ENCODE results near the gene CPA4. TPM values are rescaled to one million over a fixed set of nuclear protein-coding genes. Genes with fewer than 3 reads are reported as not detected.

The CPA4 gene
- total RNA-seq, 2 experiments from 2014 or later, result not detected

- CTCF ChIA-PET, result no interaction called here
- H3K4me1 Mint-ChIP-seq, result no peaks in the 10 kb centered on the region
- no peak for DNase-seq
- H3K4me3 Mint-ChIP-seq, result no peak overlapping the region
- peaks cover 6% of the 10 kb centered on the region for H3K27me3 Mint-ChIP-seq
- H3K27ac Mint-ChIP-seq, result no peak overlapping the region
- H3K9me3 Mint-ChIP-seq (ENCODE audit: low read depth), result no peaks in the 10 kb centered on the region
- ATAC-seq, result no peak
- H3K36me3 Mint-ChIP-seq, result no peaks in the 10 kb centered on the region
Observed at GRCh38 chr7:130329681-130330080, 36.7 kb downstream of the CPA4 start.

- DNase-seq (no peak), ATAC-seq (no peak)
- Mint-ChIP-seq H3K4me3 (no peak overlapping the region), H3K27me3 (peaks cover 13% of the 10 kb centered on the region), H3K9me3 (ENCODE audit: low read depth) (no peaks in the 10 kb centered on the region), H3K27ac (no peak overlapping the region), H3K4me1 (no peaks in the 10 kb centered on the region), H3K36me3 (no peaks in the 10 kb centered on the region)
- CTCF ChIA-PET, result no interaction called here
Observed at GRCh38 chr7:130332259-130333053, 39.5 kb downstream of the CPA4 start.

DNA sequence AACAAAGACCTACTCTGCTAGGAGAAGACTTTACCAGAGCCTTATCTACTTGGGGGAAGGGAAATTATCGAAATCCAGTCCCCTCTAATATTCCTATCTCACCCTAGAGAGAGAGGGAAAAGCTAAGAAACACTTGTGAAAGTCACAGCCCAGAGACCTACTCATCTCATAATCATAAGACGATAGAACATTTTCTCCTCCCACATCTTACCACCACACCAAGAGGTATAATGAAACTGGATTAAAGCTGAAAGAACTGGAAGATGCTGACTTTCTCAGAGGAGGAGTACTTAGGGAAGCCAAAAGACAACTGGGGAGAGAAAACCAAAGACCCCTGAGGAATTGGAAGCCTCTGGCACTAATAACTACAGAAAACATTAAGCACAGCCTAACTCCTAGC is 40.9 kb downstream of the CPA4 start:
- CTCF ChIA-PET, result no interaction called here
- H3K27ac Mint-ChIP-seq, result no peak overlapping the region
- no peak overlapping the region for H3K4me3 Mint-ChIP-seq
- no peaks in the 10 kb centered on the region for H3K4me1 Mint-ChIP-seq
- peaks cover 13% of the 10 kb centered on the region for H3K27me3 Mint-ChIP-seq
- H3K36me3 Mint-ChIP-seq, result no peaks in the 10 kb centered on the region
- H3K9me3 Mint-ChIP-seq (ENCODE audit: low read depth), result no peaks in the 10 kb centered on the region
- no peak for DNase-seq
- ATAC-seq, result no peak

- Mint-ChIP-seq H3K4me1 (no peaks in the 10 kb centered on the region), H3K27ac (no peak overlapping the region), H3K36me3 (no peaks in the 10 kb centered on the region), H3K4me3 (no peak overlapping the region), H3K27me3 (peaks cover 13% of the 10 kb centered on the region), H3K9me3 (ENCODE audit: low read depth) (no peaks in the 10 kb centered on the region)
- ATAC-seq (no peak), DNase-seq (no peak)
- CTCF ChIA-PET, result no interaction called here
Observed at GRCh38 chr7:130334274-130334673, 41.3 kb downstream of the CPA4 start.

- no peak overlapping the region for H3K4me3 Mint-ChIP-seq
- H3K27me3 Mint-ChIP-seq, result peaks cover 8% of the 10 kb centered on the region
- H3K4me1 Mint-ChIP-seq, result no peaks in the 10 kb centered on the region
- DNase-seq (no peak), ATAC-seq (no peak)
- no peak overlapping the region for H3K27ac Mint-ChIP-seq
- no peaks in the 10 kb centered on the region for H3K36me3 Mint-ChIP-seq
- no peaks in the 10 kb centered on the region for H3K9me3 Mint-ChIP-seq (ENCODE audit: low read depth)
- CTCF ChIA-PET, result no interaction called here
Observed at GRCh38 chr7:130337410-130337971, 44.5 kb downstream of the CPA4 start.

- Mint-ChIP-seq H3K4me1 (no peaks in the 10 kb centered on the region), H3K36me3 (no peaks in the 10 kb centered on the region), H3K9me3 (ENCODE audit: low read depth) (no peaks in the 10 kb centered on the region), H3K4me3 (no peak overlapping the region), H3K27me3 (peaks cover 14% of the 10 kb centered on the region), H3K27ac (no peak overlapping the region)
- ATAC-seq (no peak), DNase-seq (no peak)
- CTCF ChIA-PET, result no interaction called here
Observed at GRCh38 chr7:130338233-130338632, 45.3 kb downstream of the CPA4 start.

- no peaks in the 10 kb centered on the region for H3K36me3 Mint-ChIP-seq
- no peak overlapping the region for H3K27ac Mint-ChIP-seq
- CTCF ChIA-PET, result no interaction called here
- H3K27me3 Mint-ChIP-seq, result peaks cover 9% of the 10 kb centered on the region
- ATAC-seq (no peak), DNase-seq (no peak)
- H3K4me1 Mint-ChIP-seq, result no peaks in the 10 kb centered on the region
- H3K9me3 Mint-ChIP-seq (ENCODE audit: low read depth), result no peaks in the 10 kb centered on the region
- no peak overlapping the region for H3K4me3 Mint-ChIP-seq
Observed at GRCh38 chr7:130341882-130342281, 48.9 kb downstream of the CPA4 start.

DNA sequence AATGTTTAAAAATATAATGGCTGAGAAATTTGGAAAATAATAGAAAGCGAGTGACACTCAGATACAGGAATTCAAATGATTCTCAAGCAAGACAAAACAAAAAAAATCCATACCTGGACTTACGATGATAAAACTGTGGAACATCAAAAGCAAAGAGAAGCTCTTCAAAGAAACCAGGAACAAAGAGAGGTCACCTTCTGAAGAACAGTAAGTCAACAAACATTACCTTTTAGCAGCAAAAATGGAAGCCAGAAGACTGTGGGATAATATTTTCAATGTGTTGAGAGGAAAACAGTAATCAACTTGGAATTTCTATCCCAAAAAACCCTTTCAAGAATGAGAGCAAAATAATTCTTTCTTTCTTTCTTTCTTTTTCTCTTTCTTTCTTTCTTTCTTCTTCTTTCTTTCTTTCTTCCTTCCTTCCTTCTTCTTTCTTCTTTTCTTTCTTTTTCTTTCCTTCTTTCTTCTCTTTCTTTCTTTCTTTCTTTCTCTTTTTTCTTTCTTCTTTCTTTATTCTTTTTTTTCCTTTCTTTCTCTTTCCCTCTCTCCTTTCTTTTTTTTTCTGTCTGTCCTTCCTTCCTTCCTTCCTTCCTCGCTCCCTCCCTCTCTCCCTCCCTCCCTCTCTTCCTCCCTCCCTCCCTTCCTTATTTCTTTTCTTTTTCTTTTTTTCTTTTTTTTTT is 49.9 kb downstream of the CPA4 start:
- Mint-ChIP-seq H3K4me3 (no peak overlapping the region), H3K27me3 (peaks cover 9% of the 10 kb centered on the region), H3K36me3 (no peaks in the 10 kb centered on the region), H3K4me1 (no peaks in the 10 kb centered on the region), H3K27ac (no peak overlapping the region), H3K9me3 (ENCODE audit: low read depth) (no peaks in the 10 kb centered on the region)
- ATAC-seq (no peak), DNase-seq (no peak)
- CTCF ChIA-PET, result no interaction called here

- DNase-seq, result no peak
- CTCF ChIA-PET, result no interaction called here
- no peaks in the 10 kb centered on the region for H3K9me3 Mint-ChIP-seq (ENCODE audit: low read depth)
- no peak for ATAC-seq
- H3K27ac Mint-ChIP-seq, result no peak within 1 kb of the TSS
- no peak within 1 kb of the TSS for H3K4me3 Mint-ChIP-seq
- H3K4me1 Mint-ChIP-seq, result no peaks in the 10 kb centered on the region
- H3K36me3 Mint-ChIP-seq, result no peaks in the 10 kb centered on the region
- H3K27me3 Mint-ChIP-seq, result peaks cover 9% of the 10 kb centered on the region
Observed at GRCh38 chr7:130344271-130344866, 51.4 kb downstream of the CPA4 start, which contains the start of gene CPA5. CPA5 (plus strand) TSS chr7:130344816; CDS start chr7:130346486, 1,670 bp downstream.

GRCh38 chr7:130345136-130345535 is 52.2 kb downstream of the CPA4 start:
- Mint-ChIP-seq H3K27ac (no peak overlapping the region), H3K4me3 (no peak overlapping the region), H3K9me3 (ENCODE audit: low read depth) (no peaks in the 10 kb centered on the region), H3K27me3 (peaks cover 9% of the 10 kb centered on the region), H3K36me3 (no peaks in the 10 kb centered on the region), H3K4me1 (peaks cover 3% of the 10 kb centered on the region)
- CTCF ChIA-PET, result no interaction called here
- ATAC-seq (no peak), DNase-seq (no peak)

GRCh38 chr7:130345725-130346124 is 52.8 kb downstream of the CPA4 start:
- Mint-ChIP-seq H3K36me3 (no peaks in the 10 kb centered on the region), H3K27me3 (peaks cover 12% of the 10 kb centered on the region), H3K9me3 (ENCODE audit: low read depth) (no peaks in the 10 kb centered on the region), H3K4me3 (no peak overlapping the region), H3K27ac (no peak overlapping the region), H3K4me1 (peaks cover 7% of the 10 kb centered on the region)
- no peak for DNase-seq
- ATAC-seq, result no peak
- CTCF ChIA-PET, result no interaction called here

DNA sequence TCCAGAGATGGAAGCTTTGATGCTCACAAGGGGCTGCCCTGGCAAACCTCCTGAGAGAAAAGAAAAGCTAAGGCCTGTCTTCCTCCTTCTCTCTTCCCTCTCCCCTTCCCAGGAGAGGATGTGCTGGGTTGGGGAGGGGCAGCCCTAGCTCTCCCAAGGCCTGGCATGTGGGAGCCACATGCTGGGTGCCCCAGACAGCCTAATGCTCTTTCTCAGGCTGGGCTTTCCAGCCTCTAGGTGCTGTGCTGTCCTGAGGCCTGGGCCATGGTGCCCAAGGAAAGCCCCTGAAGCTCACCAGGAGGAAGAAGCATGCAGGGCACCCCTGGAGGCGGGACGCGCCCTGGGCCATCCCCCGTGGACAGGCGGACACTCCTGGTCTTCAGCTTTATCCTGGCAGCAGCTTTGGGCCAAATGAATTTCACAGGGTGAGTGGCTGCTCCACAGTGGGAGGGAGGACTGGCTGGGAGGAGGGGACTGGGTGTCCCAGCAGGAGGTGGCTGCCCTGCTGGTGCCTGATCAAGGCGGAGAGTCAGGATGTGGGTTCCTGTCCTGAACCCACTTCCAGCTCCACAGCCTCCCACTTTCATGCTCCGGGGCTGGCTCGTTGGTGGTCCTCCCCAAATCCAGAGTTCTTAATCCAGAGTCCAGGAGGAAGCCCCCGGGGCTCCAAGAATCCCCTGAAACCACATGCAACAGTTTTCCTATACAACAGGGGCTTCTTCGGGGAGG is 53.4 kb downstream of the CPA4 start:
- Mint-ChIP-seq H3K4me1 (peaks cover 13% of the 10 kb centered on the region), H3K36me3 (no peaks in the 10 kb centered on the region), H3K27ac (no peak overlapping the region), H3K27me3 (peaks cover 17% of the 10 kb centered on the region), H3K4me3 (no peak overlapping the region), H3K9me3 (ENCODE audit: low read depth) (no peaks in the 10 kb centered on the region)
- ATAC-seq (no peak), DNase-seq (no peak)
- CTCF ChIA-PET, result no interaction called here

GRCh38 chr7:130346941-130347340 is 54.0 kb downstream of the CPA4 start:
- no peak for DNase-seq
- Mint-ChIP-seq H3K27ac (no peak overlapping the region), H3K4me3 (no peak overlapping the region), H3K36me3 (no peaks in the 10 kb centered on the region), H3K27me3 (peaks cover 19% of the 10 kb centered on the region), H3K4me1 (peaks cover 16% of the 10 kb centered on the region), H3K9me3 (ENCODE audit: low read depth) (no peaks in the 10 kb centered on the region)
- CTCF ChIA-PET, result no interaction called here
- no peak for ATAC-seq
